Stromal cell of bone marrow (primary cell): Measurements from ENCODE around the gene DIRAS2.
"Not testable (repeated sequence)": the region's sequence is repeated elsewhere in the genome, so short reads cannot be mapped to it uniquely, and the experiment has no call there.

Source experiments
- DNase-seq: peaks from one replicate; pipeline ENCODE4 v3.0.0-alpha.2; 2012; ENCODE audit warnings: low read depth

Gene DIRAS2

GRCh38 chr9:90642570-90643539 lies at the start of gene DIRAS2:
Gene DIRAS2, minus strand, starts transcription at chr9:90642824. Its CDS starts 28,997 bp downstream, at chr9:90613827.
- DNase-seq, result peak; percentile 40

GRCh38 chr9:90684736-90685135 lies 42.1 kb upstream of the DIRAS2 start:
- DNase-seq, result no peak

GRCh38 chr9:90684106-90684505 lies 41.5 kb upstream of the DIRAS2 start:
- no peak for DNase-seq

- DNase-seq, result no peak
Observed at GRCh38 chr9:90680534-90680933, 37.9 kb upstream of the DIRAS2 start.

- no peak for DNase-seq
Observed at GRCh38 chr9:90665072-90665471, 22.4 kb upstream of the DIRAS2 start.

GRCh38 chr9:90659650-90660364 lies 17.2 kb upstream of the DIRAS2 start:
- no peak for DNase-seq

GRCh38 chr9:90658783-90659182 lies 16.2 kb upstream of the DIRAS2 start:
- DNase-seq, result no peak

GRCh38 chr9:90658181-90658580 lies 15.6 kb upstream of the DIRAS2 start:
- no peak for DNase-seq

- DNase-seq, result not testable (repeated sequence)
Observed at GRCh38 chr9:90656876-90657275, 14.3 kb upstream of the DIRAS2 start.

- DNase-seq, result no peak
Observed at GRCh38 chr9:90651246-90651645, 8.6 kb upstream of the DIRAS2 start.

GRCh38 chr9:90647843-90648242 lies 5.2 kb upstream of the DIRAS2 start:
- no peak for DNase-seq

GRCh38 chr9:90645721-90646120 lies 3.1 kb upstream of the DIRAS2 start:
- DNase-seq, result no peak

- no peak for DNase-seq
Observed at GRCh38 chr9:90641884-90642487, 638 bp downstream of the DIRAS2 start.

- DNase-seq, result no peak
Observed at GRCh38 chr9:90641086-90641485, 1.5 kb downstream of the DIRAS2 start.

- no peak for DNase-seq
Observed at GRCh38 chr9:90640361-90640760, 2.3 kb downstream of the DIRAS2 start.

- no peak for DNase-seq
Observed at GRCh38 chr9:90637626-90638025, 5.0 kb downstream of the DIRAS2 start.

GRCh38 chr9:90632647-90633207 lies 9.9 kb downstream of the DIRAS2 start:
- no peak for DNase-seq

- DNase-seq, result no peak
Observed at GRCh38 chr9:90631964-90632363, 10.7 kb downstream of the DIRAS2 start.

GRCh38 chr9:90629991-90630390 lies 12.6 kb downstream of the DIRAS2 start:
- no peak for DNase-seq

- no peak for DNase-seq
Observed at GRCh38 chr9:90629354-90629753, 13.3 kb downstream of the DIRAS2 start.

- no peak for DNase-seq
Observed at GRCh38 chr9:90616806-90617205, 25.8 kb downstream of the DIRAS2 start.

GRCh38 chr9:90613502-90613901 lies 29.1 kb downstream of the DIRAS2 start:
- no peak for DNase-seq
